A673 (cell line): ENCODE measurements around the gene COL3A1.

Experiments
- EZH2 ChIP-seq: fragments of 200-600 bp; sonication (generic); IDR thresholded peaks from 2 replicates; pipeline ENCODE4 v1.6.1; 2017; ENCODE audit warnings: borderline replicate concordance, low read depth, mild to moderate bottlenecking, mixed read lengths, antibody characterized with exemption, low read length; ENCODE audit not compliant: poor library complexity, severe bottlenecking
- TF ChIP-seq, protein P1 (sequence below): fragments of 300-800, 200-600 bp; sonication (generic); conservative IDR thresholded peaks from 2 replicates; pipeline ENCODE4 v1.5.1; 2017; ENCODE audit warnings: low read depth, mild to moderate bottlenecking, antibody characterized with exemption, low read length, moderate library complexity, mixed read lengths

DNA sequence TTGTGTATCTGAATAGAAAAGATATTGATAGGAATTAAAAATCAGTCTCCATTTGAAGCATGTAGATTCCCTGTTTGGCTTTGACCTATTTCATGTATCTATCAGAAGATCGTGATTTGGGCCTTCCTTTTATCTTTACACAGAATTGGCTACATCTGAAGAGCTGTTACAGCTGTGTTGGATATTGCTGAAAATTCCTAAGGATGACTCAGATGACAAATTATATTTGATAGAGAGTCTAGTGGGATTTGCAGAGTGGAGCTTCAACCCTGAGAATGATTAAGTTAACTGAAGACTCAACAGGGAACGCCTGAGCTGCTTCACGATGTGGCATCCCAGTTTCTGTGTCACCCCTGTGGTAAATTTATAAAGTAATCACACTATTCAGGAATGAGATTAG lies 4.9 kb upstream of the COL3A1 start:
- TF ChIP-seq, protein P1, sequence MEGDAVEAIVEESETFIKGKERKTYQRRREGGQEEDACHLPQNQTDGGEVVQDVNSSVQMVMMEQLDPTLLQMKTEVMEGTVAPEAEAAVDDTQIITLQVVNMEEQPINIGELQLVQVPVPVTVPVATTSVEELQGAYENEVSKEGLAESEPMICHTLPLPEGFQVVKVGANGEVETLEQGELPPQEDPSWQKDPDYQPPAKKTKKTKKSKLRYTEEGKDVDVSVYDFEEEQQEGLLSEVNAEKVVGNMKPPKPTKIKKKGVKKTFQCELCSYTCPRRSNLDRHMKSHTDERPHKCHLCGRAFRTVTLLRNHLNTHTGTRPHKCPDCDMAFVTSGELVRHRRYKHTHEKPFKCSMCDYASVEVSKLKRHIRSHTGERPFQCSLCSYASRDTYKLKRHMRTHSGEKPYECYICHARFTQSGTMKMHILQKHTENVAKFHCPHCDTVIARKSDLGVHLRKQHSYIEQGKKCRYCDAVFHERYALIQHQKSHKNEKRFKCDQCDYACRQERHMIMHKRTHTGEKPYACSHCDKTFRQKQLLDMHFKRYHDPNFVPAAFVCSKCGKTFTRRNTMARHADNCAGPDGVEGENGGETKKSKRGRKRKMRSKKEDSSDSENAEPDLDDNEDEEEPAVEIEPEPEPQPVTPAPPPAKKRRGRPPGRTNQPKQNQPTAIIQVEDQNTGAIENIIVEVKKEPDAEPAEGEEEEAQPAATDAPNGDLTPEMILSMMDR = no peak
- no peak for TF ChIP-seq EZH2
